GM21717 (cell line): ENCODE measurements around the gene VPS18.

Source experiments
- ATAC-seq: cut with Tn5 transposase; IDR thresholded peaks from one replicate; pipeline ENCODE4 v1.9.1; 2021; ENCODE audit warnings: mild to moderate bottlenecking, moderate library complexity; ENCODE audit not compliant: unreplicated experiment

Gene VPS18

GRCh38 chr15:40900256-40901052 is 6.2 kb downstream of the VPS18 start:
- no peak for ATAC-seq

- ATAC-seq = no peak
These were observed 6.8 kb downstream of the VPS18 start for GRCh38 chr15:40901053-40901443.

GRCh38 chr15:40902605-40903561 is 8.6 kb downstream of the VPS18 start:
- no peak for ATAC-seq

- ATAC-seq = no peak
These were observed 10.4 kb downstream of the VPS18 start for GRCh38 chr15:40904552-40905201.

GRCh38 chr15:40906091-40906990 is 12.1 kb downstream of the VPS18 start:
- peak; percentile 47 for ATAC-seq

GRCh38 chr15:40906991-40907802 is 12.9 kb downstream of the VPS18 start:
- ATAC-seq = no peak

GRCh38 chr15:40908095-40908494 is 13.8 kb downstream of the VPS18 start:
- no peak for ATAC-seq

GRCh38 chr15:40909662-40910630 is 15.7 kb downstream of the VPS18 start:
- ATAC-seq = no peak

- ATAC-seq = no peak
These were observed 16.9 kb downstream of the VPS18 start for GRCh38 chr15:40911141-40911540.

GRCh38 chr15:40911693-40912092 is 17.4 kb downstream of the VPS18 start:
- ATAC-seq = no peak

GRCh38 chr15:40912478-40912877 is 18.2 kb downstream of the VPS18 start:
- ATAC-seq = no peak

GRCh38 chr15:40914013-40914412 is 19.8 kb downstream of the VPS18 start:
- ATAC-seq = no peak

- no peak for ATAC-seq
These were observed 20.2 kb downstream of the VPS18 start for GRCh38 chr15:40914486-40914885.

GRCh38 chr15:40915116-40915661 is 20.9 kb downstream of the VPS18 start:
- no peak for ATAC-seq

- no peak for ATAC-seq
These were observed 21.4 kb downstream of the VPS18 start for GRCh38 chr15:40915679-40916078.

- no peak for ATAC-seq
These were observed 23.3 kb downstream of the VPS18 start for GRCh38 chr15:40917585-40917984.

- ATAC-seq = no peak
These were observed 24.0 kb downstream of the VPS18 start for GRCh38 chr15:40918146-40918798.
